H1 (cell line): Measurements from ENCODE around the gene CHRNA10. TPM values are rescaled to one million over a fixed set of nuclear protein-coding genes. Genes with fewer than 3 reads are reported as not detected.
A peak's percentile ranks its signal among the peaks of the same experiment; 100 is the strongest.

ENCODE experiments used
- MAFK ChIP-seq: IDR thresholded peaks from 2 replicates; pipeline ENCODE4 v1.6.1; 2012; ENCODE audit warnings: low read depth, mild to moderate bottlenecking, improper control_type of control experiment, low read length
- RAD21 ChIP-seq, 2 experiments: IDR thresholded peaks in 1 of 2; conservative IDR thresholded peaks in 1 of 2; 2 replicates each; pipeline ENCODE4 v1.6.1; 2011; ENCODE audit warnings: low read depth in 2 of 2, low read length in 2 of 2, improper control_type of control experiment in 1 of 2, inconsistent platforms in 1 of 2, mild to moderate bottlenecking in 1 of 2, moderate library complexity in 1 of 2
- polyA plus RNA-seq, 7 experiments: library from polyadenylated mRNA; depleted of rRNA in 3 of 7; stranded (reverse) in 5 of 7; unstranded in 2 of 7; fragments of >200 nt in 5 of 7; fragments of 200-250 nt in 2 of 7; gene quantifications; 1 replicate in 5 of 7; 2 replicates in 1 of 7; 4 replicates in 1 of 7; pipeline versions ENCODE4 v1.2.1 to v1.2.3, GENCODE V29; 2011 to 2013; ENCODE audit warnings: missing spikeins in 2 of 7, mixed read lengths in 2 of 7
- total RNA-seq: library from RNA; stranded (reverse); fragmentation: NEBNext Ultra II Directional; extraction: Animal tissue kit (Norgen Biotek cat#: 25700); gene quantifications from 2 replicates; pipeline ENCODE4 v1.2.1, GENCODE V29; 2021
- TF ChIP-seq, protein P1 (sequence below): fragments of 300-600 bp; sonication (generic); IDR thresholded peaks from 2 replicates; pipeline ENCODE4 v1.7.1; 2012; ENCODE audit warnings: low read length, moderate library complexity, mild to moderate bottlenecking, inconsistent platforms; ENCODE audit not compliant: insufficient replicate concordance
- TF ChIP-seq, protein P2 (sequence below), 3 experiments: IDR thresholded peaks; 1 replicate in 2 of 3; 2 replicates in 1 of 3; pipeline versions ENCODE4 v1.5.1 to v1.6.1; 2011; ENCODE audit warnings: low read length in 3 of 3, mild to moderate bottlenecking in 3 of 3, inconsistent platforms in 2 of 3, low read depth in 1 of 3, moderate library complexity in 1 of 3; ENCODE audit not compliant: insufficient read depth in 1 of 3; ENCODE audit errors: control extremely low read depth in 1 of 3

Gene CHRNA10
- total and polyA plus RNA-seq, 2 of the 8 experiments (the other 6 are each of a cell fraction or from before 2014, with no cell fraction given) = 0.68 to 1.3 TPM

DNA sequence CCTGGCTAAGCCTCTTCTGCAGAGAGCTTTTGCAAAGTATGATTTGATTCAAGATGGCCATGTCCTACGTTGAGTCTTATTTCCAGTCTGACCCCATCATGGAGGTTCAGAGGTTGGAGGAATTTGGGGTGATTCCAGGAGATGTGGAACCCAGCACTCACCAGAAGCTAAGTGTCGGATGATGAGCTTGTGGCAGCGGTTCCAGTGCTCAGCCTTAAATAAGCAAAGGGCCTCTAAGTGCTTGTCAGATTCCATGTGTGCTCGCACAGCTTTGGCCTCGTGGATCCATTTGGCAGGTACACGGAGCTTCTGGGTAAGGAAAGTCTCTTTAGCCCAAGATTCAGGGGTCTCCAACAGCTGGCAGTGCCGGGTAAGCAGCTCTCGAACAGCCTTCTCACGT lies 11.9 kb upstream of the CHRNA10 start (continued):
- TF ChIP-seq, protein P1, sequence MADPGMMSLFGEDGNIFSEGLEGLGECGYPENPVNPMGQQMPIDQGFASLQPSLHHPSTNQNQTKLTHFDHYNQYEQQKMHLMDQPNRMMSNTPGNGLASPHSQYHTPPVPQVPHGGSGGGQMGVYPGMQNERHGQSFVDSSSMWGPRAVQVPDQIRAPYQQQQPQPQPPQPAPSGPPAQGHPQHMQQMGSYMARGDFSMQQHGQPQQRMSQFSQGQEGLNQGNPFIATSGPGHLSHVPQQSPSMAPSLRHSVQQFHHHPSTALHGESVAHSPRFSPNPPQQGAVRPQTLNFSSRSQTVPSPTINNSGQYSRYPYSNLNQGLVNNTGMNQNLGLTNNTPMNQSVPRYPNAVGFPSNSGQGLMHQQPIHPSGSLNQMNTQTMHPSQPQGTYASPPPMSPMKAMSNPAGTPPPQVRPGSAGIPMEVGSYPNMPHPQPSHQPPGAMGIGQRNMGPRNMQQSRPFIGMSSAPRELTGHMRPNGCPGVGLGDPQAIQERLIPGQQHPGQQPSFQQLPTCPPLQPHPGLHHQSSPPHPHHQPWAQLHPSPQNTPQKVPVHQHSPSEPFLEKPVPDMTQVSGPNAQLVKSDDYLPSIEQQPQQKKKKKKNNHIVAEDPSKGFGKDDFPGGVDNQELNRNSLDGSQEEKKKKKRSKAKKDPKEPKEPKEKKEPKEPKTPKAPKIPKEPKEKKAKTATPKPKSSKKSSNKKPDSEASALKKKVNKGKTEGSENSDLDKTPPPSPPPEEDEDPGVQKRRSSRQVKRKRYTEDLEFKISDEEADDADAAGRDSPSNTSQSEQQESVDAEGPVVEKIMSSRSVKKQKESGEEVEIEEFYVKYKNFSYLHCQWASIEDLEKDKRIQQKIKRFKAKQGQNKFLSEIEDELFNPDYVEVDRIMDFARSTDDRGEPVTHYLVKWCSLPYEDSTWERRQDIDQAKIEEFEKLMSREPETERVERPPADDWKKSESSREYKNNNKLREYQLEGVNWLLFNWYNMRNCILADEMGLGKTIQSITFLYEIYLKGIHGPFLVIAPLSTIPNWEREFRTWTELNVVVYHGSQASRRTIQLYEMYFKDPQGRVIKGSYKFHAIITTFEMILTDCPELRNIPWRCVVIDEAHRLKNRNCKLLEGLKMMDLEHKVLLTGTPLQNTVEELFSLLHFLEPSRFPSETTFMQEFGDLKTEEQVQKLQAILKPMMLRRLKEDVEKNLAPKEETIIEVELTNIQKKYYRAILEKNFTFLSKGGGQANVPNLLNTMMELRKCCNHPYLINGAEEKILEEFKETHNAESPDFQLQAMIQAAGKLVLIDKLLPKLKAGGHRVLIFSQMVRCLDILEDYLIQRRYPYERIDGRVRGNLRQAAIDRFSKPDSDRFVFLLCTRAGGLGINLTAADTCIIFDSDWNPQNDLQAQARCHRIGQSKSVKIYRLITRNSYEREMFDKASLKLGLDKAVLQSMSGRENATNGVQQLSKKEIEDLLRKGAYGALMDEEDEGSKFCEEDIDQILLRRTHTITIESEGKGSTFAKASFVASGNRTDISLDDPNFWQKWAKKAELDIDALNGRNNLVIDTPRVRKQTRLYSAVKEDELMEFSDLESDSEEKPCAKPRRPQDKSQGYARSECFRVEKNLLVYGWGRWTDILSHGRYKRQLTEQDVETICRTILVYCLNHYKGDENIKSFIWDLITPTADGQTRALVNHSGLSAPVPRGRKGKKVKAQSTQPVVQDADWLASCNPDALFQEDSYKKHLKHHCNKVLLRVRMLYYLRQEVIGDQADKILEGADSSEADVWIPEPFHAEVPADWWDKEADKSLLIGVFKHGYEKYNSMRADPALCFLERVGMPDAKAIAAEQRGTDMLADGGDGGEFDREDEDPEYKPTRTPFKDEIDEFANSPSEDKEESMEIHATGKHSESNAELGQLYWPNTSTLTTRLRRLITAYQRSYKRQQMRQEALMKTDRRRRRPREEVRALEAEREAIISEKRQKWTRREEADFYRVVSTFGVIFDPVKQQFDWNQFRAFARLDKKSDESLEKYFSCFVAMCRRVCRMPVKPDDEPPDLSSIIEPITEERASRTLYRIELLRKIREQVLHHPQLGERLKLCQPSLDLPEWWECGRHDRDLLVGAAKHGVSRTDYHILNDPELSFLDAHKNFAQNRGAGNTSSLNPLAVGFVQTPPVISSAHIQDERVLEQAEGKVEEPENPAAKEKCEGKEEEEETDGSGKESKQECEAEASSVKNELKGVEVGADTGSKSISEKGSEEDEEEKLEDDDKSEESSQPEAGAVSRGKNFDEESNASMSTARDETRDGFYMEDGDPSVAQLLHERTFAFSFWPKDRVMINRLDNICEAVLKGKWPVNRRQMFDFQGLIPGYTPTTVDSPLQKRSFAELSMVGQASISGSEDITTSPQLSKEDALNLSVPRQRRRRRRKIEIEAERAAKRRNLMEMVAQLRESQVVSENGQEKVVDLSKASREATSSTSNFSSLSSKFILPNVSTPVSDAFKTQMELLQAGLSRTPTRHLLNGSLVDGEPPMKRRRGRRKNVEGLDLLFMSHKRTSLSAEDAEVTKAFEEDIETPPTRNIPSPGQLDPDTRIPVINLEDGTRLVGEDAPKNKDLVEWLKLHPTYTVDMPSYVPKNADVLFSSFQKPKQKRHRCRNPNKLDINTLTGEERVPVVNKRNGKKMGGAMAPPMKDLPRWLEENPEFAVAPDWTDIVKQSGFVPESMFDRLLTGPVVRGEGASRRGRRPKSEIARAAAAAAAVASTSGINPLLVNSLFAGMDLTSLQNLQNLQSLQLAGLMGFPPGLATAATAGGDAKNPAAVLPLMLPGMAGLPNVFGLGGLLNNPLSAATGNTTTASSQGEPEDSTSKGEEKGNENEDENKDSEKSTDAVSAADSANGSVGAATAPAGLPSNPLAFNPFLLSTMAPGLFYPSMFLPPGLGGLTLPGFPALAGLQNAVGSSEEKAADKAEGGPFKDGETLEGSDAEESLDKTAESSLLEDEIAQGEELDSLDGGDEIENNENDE = no peak
- TF ChIP-seq MAFK (no peak), RAD21 (IDR thresholded peaks at IDR 0.05 in 1 of 2, conservative IDR thresholded peaks at IDR 0.05 in 1 of 2; ENCODE audit: low read depth in 2 of 2, low read length in 2 of 2) (0 out of 4 replicates have a peak, but pooled peaks of 1 of the 2 experiments have one; percentile 21)
- TF ChIP-seq, protein P2, sequence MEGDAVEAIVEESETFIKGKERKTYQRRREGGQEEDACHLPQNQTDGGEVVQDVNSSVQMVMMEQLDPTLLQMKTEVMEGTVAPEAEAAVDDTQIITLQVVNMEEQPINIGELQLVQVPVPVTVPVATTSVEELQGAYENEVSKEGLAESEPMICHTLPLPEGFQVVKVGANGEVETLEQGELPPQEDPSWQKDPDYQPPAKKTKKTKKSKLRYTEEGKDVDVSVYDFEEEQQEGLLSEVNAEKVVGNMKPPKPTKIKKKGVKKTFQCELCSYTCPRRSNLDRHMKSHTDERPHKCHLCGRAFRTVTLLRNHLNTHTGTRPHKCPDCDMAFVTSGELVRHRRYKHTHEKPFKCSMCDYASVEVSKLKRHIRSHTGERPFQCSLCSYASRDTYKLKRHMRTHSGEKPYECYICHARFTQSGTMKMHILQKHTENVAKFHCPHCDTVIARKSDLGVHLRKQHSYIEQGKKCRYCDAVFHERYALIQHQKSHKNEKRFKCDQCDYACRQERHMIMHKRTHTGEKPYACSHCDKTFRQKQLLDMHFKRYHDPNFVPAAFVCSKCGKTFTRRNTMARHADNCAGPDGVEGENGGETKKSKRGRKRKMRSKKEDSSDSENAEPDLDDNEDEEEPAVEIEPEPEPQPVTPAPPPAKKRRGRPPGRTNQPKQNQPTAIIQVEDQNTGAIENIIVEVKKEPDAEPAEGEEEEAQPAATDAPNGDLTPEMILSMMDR (IDR thresholded peaks at IDR 0.05; ENCODE audit: control extremely low read depth in 1 of 3, insufficient read depth in 1 of 3, low read depth in 1 of 3, low read length in 3 of 3) = peak in 1 of 3 experiments; percentile 3; a peak in 1 of 4 replicates
